HG03571 (cell line): Measurements from ENCODE around the gene ALOX5.
"Not testable (repeated sequence)": the region's sequence is repeated elsewhere in the genome, so short reads cannot be mapped to it uniquely, and the experiment has no call there.

Experiments
- ATAC-seq: cut with Tn5 transposase; IDR thresholded peaks from one replicate; pipeline ENCODE4 v1.9.1; 2021; ENCODE audit not compliant: unreplicated experiment

The ALOX5 gene

GRCh38 chr10:45374350-45375052 is 485 bp downstream of the ALOX5 start:
- peak; percentile 16 for ATAC-seq

GRCh38 chr10:45375101-45375500 is 1.1 kb downstream of the ALOX5 start:
- no peak for ATAC-seq

DNA sequence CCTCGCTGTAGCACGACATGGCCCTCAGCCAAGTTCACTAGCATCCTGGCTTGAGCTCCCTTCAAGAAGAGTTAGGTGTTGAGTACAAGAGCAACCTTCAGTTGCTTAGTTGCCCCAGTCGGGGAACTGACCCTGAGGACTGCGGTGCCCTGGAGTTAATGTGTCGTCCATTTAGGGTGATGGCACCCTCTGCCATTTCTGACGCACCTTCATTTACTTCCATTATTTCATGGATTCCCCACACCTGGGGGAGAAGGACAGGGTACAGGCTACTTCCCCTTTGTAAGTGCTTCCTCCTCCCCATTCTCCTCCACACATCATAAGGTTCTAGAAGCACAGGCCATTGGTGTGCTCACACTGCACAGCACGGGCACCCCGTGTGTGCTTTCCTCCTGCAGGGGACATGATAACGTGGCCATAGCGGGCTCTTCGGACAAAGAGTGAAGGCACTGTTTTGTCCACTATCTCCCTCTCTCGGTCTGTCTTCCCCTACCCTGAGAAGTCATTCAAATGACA is 1.8 kb downstream of the ALOX5 start:
- ATAC-seq = no peak

DNA sequence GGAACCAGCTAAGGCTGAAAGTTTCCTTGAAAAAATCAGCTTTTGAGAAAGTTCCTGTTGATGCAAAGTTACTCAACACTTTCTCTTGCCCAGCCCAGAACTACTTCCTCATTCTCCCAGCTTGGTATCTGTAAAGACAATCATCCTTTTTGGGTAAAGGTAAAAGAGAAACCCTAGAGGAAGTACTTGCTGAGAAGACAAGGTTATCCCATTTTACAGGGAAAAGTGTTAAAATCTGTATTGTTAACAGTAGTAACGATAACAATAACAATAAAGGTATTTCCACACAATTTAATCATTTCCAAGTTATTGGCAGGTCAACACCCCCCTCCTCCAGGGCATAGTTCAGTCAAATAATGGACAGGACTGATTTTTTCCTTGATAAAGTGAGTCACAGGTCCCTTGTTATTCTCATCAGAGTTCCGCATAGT is 2.4 kb downstream of the ALOX5 start:
- no peak for ATAC-seq

- ATAC-seq = no peak
These were observed 3.3 kb downstream of the ALOX5 start for GRCh38 chr10:45377321-45377720.

GRCh38 chr10:45377858-45378257 is 3.8 kb downstream of the ALOX5 start:
- no peak for ATAC-seq

DNA sequence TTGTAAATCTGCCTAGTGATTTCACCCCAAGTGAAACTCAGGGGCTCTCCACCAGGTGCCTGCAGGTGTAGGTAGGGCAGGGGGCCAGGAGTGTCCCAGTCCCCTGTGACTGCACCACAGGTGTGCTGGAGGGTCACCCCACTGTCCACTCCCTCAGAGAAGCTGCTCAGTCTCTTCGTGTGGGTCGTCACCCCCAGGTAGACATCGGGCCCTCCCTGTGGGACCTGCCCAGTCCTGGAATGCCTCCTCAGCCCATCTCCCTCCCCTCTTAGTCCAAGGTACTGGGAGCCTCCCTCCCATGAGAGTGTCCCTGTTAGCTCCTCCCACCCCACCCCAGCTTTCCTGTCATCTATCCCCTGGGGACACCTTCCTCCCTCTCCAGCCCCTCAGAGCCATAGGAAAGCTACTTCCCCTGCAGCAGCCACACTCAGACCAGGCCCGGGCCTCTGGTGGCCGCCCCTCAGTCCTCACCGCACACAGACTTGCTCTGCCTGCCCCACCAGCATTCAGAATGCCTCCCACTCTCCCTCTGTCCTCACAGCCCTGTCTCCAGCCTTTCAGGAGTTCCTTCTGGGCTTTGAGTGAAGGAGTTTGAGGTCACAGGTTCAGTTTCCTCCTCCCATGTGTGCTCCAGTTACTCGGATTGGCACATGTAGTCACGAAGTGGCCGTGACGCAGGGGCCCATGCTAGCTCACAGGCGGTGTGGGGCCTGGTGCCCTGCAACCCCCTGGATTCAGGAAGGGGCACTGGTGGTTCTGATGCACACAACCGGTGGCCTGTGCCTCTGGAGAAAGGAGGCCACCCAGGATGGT is 5.1 kb downstream of the ALOX5 start:
- no peak for ATAC-seq

GRCh38 chr10:45379891-45380540 is 6.0 kb downstream of the ALOX5 start:
- no peak for ATAC-seq

- ATAC-seq = no peak
These were observed 7.0 kb downstream of the ALOX5 start for GRCh38 chr10:45380903-45381620.

DNA sequence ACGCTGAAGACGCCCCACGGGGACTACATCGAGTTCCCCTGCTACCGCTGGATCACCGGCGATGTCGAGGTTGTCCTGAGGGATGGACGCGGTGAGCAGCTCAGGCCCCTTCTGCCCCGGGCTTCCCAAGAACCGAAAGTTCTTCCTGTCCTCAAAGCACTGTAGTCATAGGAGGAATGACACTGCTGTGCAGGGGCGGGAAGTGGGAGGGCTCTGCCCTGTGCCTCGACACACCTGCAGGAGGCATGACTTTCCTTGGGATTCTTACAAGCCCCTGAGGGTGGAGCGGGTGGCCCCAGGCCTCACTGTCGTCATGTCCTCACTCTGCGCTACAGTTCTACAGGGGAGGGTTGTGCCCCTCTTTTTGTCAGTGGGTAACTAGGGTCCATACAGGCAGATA is 8.6 kb downstream of the ALOX5 start:
- ATAC-seq = no peak

DNA sequence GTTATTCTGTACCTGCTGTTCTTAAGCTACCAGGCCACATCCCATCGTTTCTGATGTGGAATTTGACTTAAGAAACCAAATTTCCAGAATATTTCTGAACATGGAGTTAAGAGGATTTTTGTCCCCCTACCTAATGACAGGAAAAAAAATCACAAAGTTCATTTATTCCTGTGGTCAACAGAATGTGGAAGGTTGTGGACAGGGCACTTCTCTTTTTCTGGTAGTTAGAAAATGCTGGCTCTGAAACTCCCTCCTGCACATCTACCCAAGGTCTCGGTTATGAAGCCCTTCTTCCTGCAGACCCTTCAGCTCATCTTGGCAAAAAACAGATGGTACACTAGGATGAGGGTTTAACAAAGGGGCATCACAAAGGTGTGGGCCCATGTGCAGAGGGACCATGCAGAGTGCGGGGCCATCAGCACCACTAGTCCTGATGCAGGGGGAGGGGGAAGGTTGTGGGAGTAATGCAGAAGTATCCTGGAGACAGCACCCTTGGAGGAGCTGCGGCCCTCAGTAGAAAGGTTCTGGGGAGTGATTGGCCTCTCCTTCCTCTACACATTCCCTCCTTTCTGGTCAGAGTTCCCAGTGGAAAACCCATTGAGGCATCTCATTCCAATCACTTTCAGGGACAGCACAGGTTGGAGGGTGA is 9.8 kb downstream of the ALOX5 start:
- no peak for ATAC-seq

DNA sequence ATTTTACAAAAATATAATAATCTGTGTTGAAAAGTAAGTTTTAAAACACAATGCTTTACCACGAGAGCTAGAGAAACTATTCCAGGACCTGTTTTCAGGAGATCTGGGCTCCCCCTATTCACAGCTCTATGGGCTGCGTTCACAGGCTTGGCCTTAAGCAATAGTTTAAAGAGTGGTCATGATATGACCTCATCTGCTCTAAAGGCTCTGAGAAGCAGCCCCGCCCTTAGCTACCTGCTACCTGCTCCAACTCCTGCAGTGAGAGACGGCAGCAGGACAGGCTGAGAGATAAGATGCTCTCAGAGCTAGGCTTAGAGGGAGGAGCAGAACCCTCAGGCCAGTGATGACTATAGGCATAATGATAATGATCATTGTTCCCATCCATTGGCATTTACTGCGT is 12.6 kb downstream of the ALOX5 start:
- no peak for ATAC-seq

GRCh38 chr10:45387096-45387893 is 13.3 kb downstream of the ALOX5 start:
- no peak for ATAC-seq

DNA sequence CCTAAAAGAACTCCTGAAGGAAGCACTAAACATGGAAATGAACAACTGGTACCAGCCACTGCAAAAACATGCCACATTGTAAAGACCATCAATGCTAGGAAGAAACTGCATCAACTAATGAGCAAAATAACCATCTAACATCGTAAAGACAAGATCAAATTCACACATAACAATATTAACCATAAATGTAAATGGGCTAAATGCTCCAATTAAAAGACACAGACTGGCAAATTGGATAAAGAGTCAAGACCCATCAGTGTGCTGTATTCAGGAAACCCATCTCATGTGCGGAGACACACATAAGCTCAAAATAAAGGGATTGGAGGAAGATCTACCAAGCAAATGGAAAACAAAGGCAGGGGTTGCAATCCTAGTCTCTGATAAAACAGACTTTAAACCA is 15.7 kb downstream of the ALOX5 start:
- ATAC-seq = not testable (repeated sequence)

GRCh38 chr10:45391636-45392035 is 17.6 kb downstream of the ALOX5 start:
- not testable (repeated sequence) for ATAC-seq

- ATAC-seq = no peak
These were observed 21.5 kb downstream of the ALOX5 start for GRCh38 chr10:45395554-45395953.

DNA sequence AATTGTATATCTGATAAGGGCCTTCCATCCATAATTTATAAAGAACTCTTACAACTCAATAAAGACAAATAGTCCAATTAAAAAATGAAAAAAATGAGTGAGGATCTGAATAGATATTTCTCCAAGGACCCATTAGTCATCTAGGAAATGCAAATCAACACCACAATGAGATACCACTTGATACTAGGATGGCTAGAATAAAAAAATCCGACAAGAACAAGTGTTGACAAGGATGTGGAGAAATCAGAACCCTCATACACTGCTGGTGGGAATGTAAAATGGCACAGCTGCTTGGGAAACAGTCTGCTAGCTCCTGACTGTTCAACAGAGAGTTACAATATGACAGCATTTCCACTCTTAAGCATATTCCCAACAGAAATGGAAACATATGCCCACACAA is 24.6 kb downstream of the ALOX5 start:
- no peak for ATAC-seq

- ATAC-seq = no peak
These were observed 25.1 kb downstream of the ALOX5 start for GRCh38 chr10:45399113-45399512.

DNA sequence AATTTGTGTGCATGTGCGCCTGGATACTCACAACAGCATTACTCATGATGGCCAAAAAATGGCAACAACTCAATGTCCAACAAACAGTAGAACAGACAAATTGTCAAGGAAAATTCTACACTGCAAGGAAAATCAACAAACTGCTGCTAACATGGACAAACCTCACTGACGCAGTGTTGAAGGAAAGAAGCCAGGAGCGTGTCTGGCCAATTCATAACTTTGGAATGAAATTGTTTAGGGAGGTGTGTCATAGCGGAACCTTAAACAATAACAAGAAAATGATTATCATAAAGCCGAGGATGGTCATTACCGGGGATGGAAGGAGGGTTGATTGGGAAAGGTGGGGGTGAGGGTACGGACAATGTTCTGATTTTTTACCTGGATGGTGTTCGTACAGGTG is 29.1 kb downstream of the ALOX5 start:
- ATAC-seq = no peak
